Adrenal gland (tissue), 5 donors: ENCODE results near the gene POLE.

Experiments
- POLR2A ChIP-seq, 2 donors: fragments of 450-650 bp; IDR thresholded peaks; one replicate each; pipeline ENCODE4 v1.6.1; 2017; ENCODE audit warnings: antibody characterized with exemption in 2 of 2, mild to moderate bottlenecking in 2 of 2, moderate library complexity in 1 of 2
- TF ChIP-seq, protein P1 (sequence below), 6 experiments: fragments of 450-650 bp in 4 of 6; fragments of 200-600 bp in 2 of 6; sonication (generic) in 1 of 6; IDR thresholded peaks; 1 replicate in 5 of 6; 2 replicates in 1 of 6; pipeline versions ENCODE4 v1.5.1 to v1.8.0; 2016 to 2021; ENCODE audit warnings: antibody characterized with exemption in 6 of 6, mild to moderate bottlenecking in 2 of 6, moderate library complexity in 1 of 6
- donor health status: DM: no; HTN: no; CAD: no.

DNA sequence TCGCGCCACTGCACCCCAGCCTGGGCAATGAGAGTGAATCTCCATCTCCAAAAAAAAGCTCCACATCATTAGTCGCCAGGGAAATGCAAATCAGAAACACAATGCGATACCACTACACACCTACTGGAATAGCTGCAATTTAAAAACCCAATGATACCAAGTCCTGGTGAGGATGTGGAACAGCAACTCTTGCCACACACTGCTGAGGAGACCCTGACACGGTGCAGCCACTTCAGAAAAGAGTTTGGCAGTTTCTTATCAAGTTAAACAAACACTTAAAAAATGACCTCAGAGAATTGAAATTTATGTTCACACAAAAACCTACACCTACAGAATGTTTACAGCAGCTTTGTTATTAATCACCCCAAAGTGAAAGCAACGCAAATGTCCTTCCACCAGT is 56.5 kb downstream of the POLE start:
- TF ChIP-seq, protein P1, sequence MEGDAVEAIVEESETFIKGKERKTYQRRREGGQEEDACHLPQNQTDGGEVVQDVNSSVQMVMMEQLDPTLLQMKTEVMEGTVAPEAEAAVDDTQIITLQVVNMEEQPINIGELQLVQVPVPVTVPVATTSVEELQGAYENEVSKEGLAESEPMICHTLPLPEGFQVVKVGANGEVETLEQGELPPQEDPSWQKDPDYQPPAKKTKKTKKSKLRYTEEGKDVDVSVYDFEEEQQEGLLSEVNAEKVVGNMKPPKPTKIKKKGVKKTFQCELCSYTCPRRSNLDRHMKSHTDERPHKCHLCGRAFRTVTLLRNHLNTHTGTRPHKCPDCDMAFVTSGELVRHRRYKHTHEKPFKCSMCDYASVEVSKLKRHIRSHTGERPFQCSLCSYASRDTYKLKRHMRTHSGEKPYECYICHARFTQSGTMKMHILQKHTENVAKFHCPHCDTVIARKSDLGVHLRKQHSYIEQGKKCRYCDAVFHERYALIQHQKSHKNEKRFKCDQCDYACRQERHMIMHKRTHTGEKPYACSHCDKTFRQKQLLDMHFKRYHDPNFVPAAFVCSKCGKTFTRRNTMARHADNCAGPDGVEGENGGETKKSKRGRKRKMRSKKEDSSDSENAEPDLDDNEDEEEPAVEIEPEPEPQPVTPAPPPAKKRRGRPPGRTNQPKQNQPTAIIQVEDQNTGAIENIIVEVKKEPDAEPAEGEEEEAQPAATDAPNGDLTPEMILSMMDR (IDR thresholded peaks at IDR 0.05) = no peak
- no peak for TF ChIP-seq POLR2A (IDR thresholded peaks at IDR 0.05)
